A549 (cell line): ENCODE data around the gene CEP162.

Experiments
- CEBPB ChIP-seq, 2 experiments: fragments of >200 bp in 1 of 2; sonication (Bioruptor Twin) in 1 of 2; formaldehyde crosslinking in 1 of 2; IDR thresholded peaks; 2 replicates each; pipeline ENCODE4 v1.6.1; 2012 to 2016
- CTCF ChIP-seq: fragments of >200 bp; sonication (Bioruptor Twin); formaldehyde crosslinking; IDR thresholded peaks from 3 replicates; pipeline ENCODE4 v1.5.1; 2016
- EP300 ChIP-seq, 2 experiments: fragments of >200 bp; sonication (Bioruptor Twin); formaldehyde crosslinking; IDR thresholded peaks; 2 replicates in 1 of 2; 3 replicates in 1 of 2; pipeline ENCODE4 v1.6.1; 2016 to 2017
- HDAC2 ChIP-seq: fragments of 200-600 bp; sonication (generic); IDR thresholded peaks from 2 replicates; pipeline ENCODE4 v1.6.1; 2016
- MYC ChIP-seq: IDR thresholded peaks from 2 replicates; pipeline ENCODE4 v1.6.1; 2012; ENCODE audit warnings: mild to moderate bottlenecking, inconsistent platforms, low read length, improper control_type of control experiment, borderline replicate concordance
- NFE2L2 ChIP-seq: fragments of 150-350 bp; conservative IDR thresholded peaks from 2 replicates; pipeline ENCODE4 v1.6.1; 2014; ENCODE audit warnings: low read length
- POLR2AphosphoS2 ChIP-seq: conservative IDR thresholded peaks from 2 replicates; pipeline ENCODE4 v1.6.1; 2012; ENCODE audit warnings: low read length, improper control_type of control experiment, inconsistent platforms
- RFX5 ChIP-seq: fragments of 450-650 bp; IDR thresholded peaks from 2 replicates; pipeline ENCODE4 v1.7.1; 2014; ENCODE audit warnings: antibody characterized with exemption, mild to moderate bottlenecking, moderate library complexity
- RNF2 ChIP-seq: fragments of 200-600 bp; sonication (generic); IDR thresholded peaks from 2 replicates; pipeline ENCODE4 v1.6.1; 2016; ENCODE audit warnings: low read depth, mild to moderate bottlenecking, antibody characterized with exemption, moderate library complexity, borderline replicate concordance

- no peak for TF ChIP-seq HDAC2
- TF ChIP-seq CTCF: no peak
- no peak for TF ChIP-seq EP300 (IDR thresholded peaks at IDR 0.05)
- no peak for TF ChIP-seq RNF2
- no peak for TF ChIP-seq NFE2L2
- no peak for TF ChIP-seq CEBPB (IDR thresholded peaks at IDR 0.05)
- no peak for TF ChIP-seq POLR2AphosphoS2
- TF ChIP-seq MYC: no peak
- no peak for TF ChIP-seq RFX5
Observed at GRCh38 chr6:84197708-84198107, 29.7 kb downstream of the CEP162 start.
